Islet of Langerhans (tissue), 1 donor: ENCODE data around the gene PIGBOS1.
A peak's percentile ranks its signal among the peaks of the same experiment; 100 is the strongest.
"Not testable (repeated sequence)": the region's sequence is repeated elsewhere in the genome, so short reads cannot be mapped to it uniquely, and the experiment has no call there.

Experiments used
- FAIRE-seq: peaks from one replicate; lab custom pipeline; 2011; peaks lifted over from hg19 to GRCh38; lab: Jason Lieb, UNC

The PIGBOS1 gene

GRCh38 chr15:55290528-55291057 lies 28.3 kb downstream of the PIGBOS1 start:
- no peak for FAIRE-seq

GRCh38 chr15:55289746-55290527 lies 29.0 kb downstream of the PIGBOS1 start, which contains the start of gene RAB27A:
Gene RAB27A (minus strand): TSS chr15:55289813. CDS start chr15:55234934, 54,879 bp downstream.
- no peak for FAIRE-seq

- FAIRE-seq, result no peak
These were observed 29.7 kb downstream of the PIGBOS1 start for GRCh38 chr15:55289011-55289745.

GRCh38 chr15:55288006-55288717 lies 30.8 kb downstream of the PIGBOS1 start:
- FAIRE-seq, result no peak

GRCh38 chr15:55286442-55287189 lies 32.3 kb downstream of the PIGBOS1 start:
- FAIRE-seq, result not testable (repeated sequence)

- no peak for FAIRE-seq
These were observed 34.5 kb downstream of the PIGBOS1 start for GRCh38 chr15:55284426-55284825.

GRCh38 chr15:55283379-55284147 lies 35.4 kb downstream of the PIGBOS1 start:
- FAIRE-seq, result peak; percentile 56

- FAIRE-seq, result no peak
These were observed 36.6 kb downstream of the PIGBOS1 start for GRCh38 chr15:55282284-55282833.

- FAIRE-seq, result no peak
These were observed 37.2 kb downstream of the PIGBOS1 start for GRCh38 chr15:55281517-55282228.

GRCh38 chr15:55280589-55280988 lies 38.3 kb downstream of the PIGBOS1 start:
- not testable (repeated sequence) for FAIRE-seq

- FAIRE-seq, result peak; percentile 43
These were observed 39.1 kb downstream of the PIGBOS1 start for GRCh38 chr15:55279746-55280351.

- FAIRE-seq, result no peak
These were observed 39.7 kb downstream of the PIGBOS1 start for GRCh38 chr15:55279100-55279745.

- FAIRE-seq, result no peak
These were observed 41.2 kb downstream of the PIGBOS1 start for GRCh38 chr15:55277715-55278114.

- FAIRE-seq, result no peak
These were observed 41.8 kb downstream of the PIGBOS1 start for GRCh38 chr15:55277116-55277564.

- FAIRE-seq, result no peak
These were observed 42.6 kb downstream of the PIGBOS1 start for GRCh38 chr15:55276324-55276723.

GRCh38 chr15:55270291-55270690 lies 48.6 kb downstream of the PIGBOS1 start:
- no peak for FAIRE-seq

GRCh38 chr15:55268176-55268695 lies 50.7 kb downstream of the PIGBOS1 start:
- FAIRE-seq, result no peak

- FAIRE-seq, result no peak
These were observed 51.3 kb downstream of the PIGBOS1 start for GRCh38 chr15:55267401-55268175.
